NB4 (cell line): ENCODE results near the gene PREP.
A peak's percentile ranks its signal among the peaks of the same experiment; 100 is the strongest.

ENCODE experiments used
- DNase-seq: peaks from one replicate; pipeline ENCODE4 v3.0.0; 2010; ENCODE audit warnings: low read depth
- H3K4me3 ChIP-seq: one replicate; pipeline ENCODE4 v1.5.1; 2011; ENCODE audit warnings: mild to moderate bottlenecking, low read depth, low read length, moderate library complexity
- CTCF ChIP-seq: IDR thresholded peaks from one replicate; pipeline ENCODE4 v1.5.1; 2012; ENCODE audit warnings: low read depth, low read length
- MAX ChIP-seq: IDR thresholded peaks from 2 replicates; pipeline ENCODE4 v1.6.1; 2011; ENCODE audit warnings: low read depth, low read length
- MYC ChIP-seq: IDR thresholded peaks from 2 replicates; pipeline ENCODE4 v1.6.1; 2011; ENCODE audit warnings: low read depth, low read length
- POLR2A ChIP-seq: IDR thresholded peaks from 2 replicates; pipeline ENCODE4 v1.6.1; 2011; ENCODE audit warnings: mild to moderate bottlenecking; ENCODE audit not compliant: insufficient read length; ENCODE audit errors: extremely low read depth

Gene PREP

GRCh38 chr6:105320271-105320670, 82.6 kb downstream of the PREP start:
- TF ChIP-seq POLR2A: no peak
- TF ChIP-seq CTCF: no peak
- TF ChIP-seq MAX: no peak
- no peak for DNase-seq

GRCh38 chr6:105319331-105319730, 83.6 kb downstream of the PREP start:
- no peak overlapping the region for H3K4me3 ChIP-seq
- TF ChIP-seq CTCF (no peak), MAX (no peak), MYC (no peak), POLR2A (no peak)
- no peak for DNase-seq

More at GRCh38 chr6:105320271-105320670, 82.6 kb downstream of the PREP start:
- no peak overlapping the region for H3K4me3 ChIP-seq

GRCh38 chr6:105318660-105319059, 84.2 kb downstream of the PREP start:
- no peak overlapping the region for H3K4me3 ChIP-seq
- no peak for DNase-seq
- TF ChIP-seq CTCF (no peak), POLR2A (no peak), MAX (no peak), MYC (no peak)

- H3K4me3 ChIP-seq: no peak overlapping the region
- peak; percentile 21 for TF ChIP-seq CTCF
- TF ChIP-seq MYC: no peak
- no peak for TF ChIP-seq MAX
- no peak for TF ChIP-seq POLR2A
- DNase-seq: no peak
These were observed 85.0 kb downstream of the PREP start for GRCh38 chr6:105317607-105318533.

GRCh38 chr6:105313211-105313610, 89.7 kb downstream of the PREP start:
- no peak for DNase-seq
- TF ChIP-seq MAX (no peak), POLR2A (no peak), CTCF (no peak), MYC (no peak)
- no peak overlapping the region for H3K4me3 ChIP-seq
